Panc1 (cell line): Measurements from ENCODE around the gene AHRR.

Experiments
- POLR2AphosphoS5 ChIP-seq: IDR thresholded peaks from 2 replicates; pipeline ENCODE4 v1.6.1; 2012; ENCODE audit warnings: mild to moderate bottlenecking, low read depth, low read length, moderate library complexity
- TF ChIP-seq, protein P1 (sequence below): fragments of 450-650 bp; IDR thresholded peaks from 2 replicates; pipeline ENCODE4 v1.5.1; 2017; ENCODE audit warnings: mild to moderate bottlenecking

DNA sequence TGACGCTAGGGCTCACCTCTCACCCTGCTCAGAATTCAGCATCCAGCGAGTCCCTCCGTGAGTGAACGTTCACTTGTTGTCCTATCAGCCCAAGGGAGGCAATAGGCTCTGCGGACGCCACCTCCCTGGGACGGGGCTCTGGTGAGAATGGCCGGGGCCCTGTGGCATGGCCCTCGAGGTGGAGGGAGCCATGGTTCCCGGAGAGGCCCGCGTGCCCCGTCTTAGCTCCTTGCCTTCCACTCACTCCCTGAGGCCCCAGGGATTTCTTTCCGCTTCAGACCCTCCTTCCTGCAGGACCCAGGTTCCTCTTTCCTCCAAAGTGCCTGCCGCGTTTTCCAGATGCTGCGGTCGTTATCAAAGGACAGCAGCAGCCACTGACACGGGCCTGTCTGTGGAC, 142.9 kb downstream of the AHRR start:
- TF ChIP-seq POLR2AphosphoS5, result no peak
- TF ChIP-seq, protein P1, sequence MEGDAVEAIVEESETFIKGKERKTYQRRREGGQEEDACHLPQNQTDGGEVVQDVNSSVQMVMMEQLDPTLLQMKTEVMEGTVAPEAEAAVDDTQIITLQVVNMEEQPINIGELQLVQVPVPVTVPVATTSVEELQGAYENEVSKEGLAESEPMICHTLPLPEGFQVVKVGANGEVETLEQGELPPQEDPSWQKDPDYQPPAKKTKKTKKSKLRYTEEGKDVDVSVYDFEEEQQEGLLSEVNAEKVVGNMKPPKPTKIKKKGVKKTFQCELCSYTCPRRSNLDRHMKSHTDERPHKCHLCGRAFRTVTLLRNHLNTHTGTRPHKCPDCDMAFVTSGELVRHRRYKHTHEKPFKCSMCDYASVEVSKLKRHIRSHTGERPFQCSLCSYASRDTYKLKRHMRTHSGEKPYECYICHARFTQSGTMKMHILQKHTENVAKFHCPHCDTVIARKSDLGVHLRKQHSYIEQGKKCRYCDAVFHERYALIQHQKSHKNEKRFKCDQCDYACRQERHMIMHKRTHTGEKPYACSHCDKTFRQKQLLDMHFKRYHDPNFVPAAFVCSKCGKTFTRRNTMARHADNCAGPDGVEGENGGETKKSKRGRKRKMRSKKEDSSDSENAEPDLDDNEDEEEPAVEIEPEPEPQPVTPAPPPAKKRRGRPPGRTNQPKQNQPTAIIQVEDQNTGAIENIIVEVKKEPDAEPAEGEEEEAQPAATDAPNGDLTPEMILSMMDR, result no peak
